ENCODE results near the gene INAFM1. TPM values are rescaled to one million over a fixed set of nuclear protein-coding genes. Genes with fewer than 3 reads are reported as not detected.

INAFM1 gene
- total and polyA plus RNA-seq, 9 of the 15 experiments (the other 6 are each of a cell fraction or from before 2014, with no cell fraction given), result 0.71 to 30.9 (median 3.1) TPM

GRCh38 chr19:47274891-47275761 lies 441 bp downstream of the INAFM1 start:
- Histone ChIP-seq H3K4me3 (peak overlapping the region; percentile 60), H4K20me1 (replicated peaks; ENCODE audit: control insufficient read depth, insufficient read depth, low read length) (no peaks in the 10 kb centered on the region), H3K4me1 (replicated peaks in 1 of 2; ENCODE audit: control insufficient read depth in 2 of 2, insufficient read depth in 2 of 2, low read length in 2 of 2) (peaks cover 35 to 73% of the 10 kb centered on the region in 2 experiments), H3K36me3 (ENCODE audit: control insufficient read depth, insufficient read depth, low read length) (peaks cover 22% of the 10 kb centered on the region; the same call in 1 of the 3 replicates), H3K4me2 (ENCODE audit: insufficient read depth, low read length) (peak overlapping the region; percentile 80), H3K9ac (ENCODE audit: insufficient read depth in 1 of 2, low read depth in 2 of 2, low read length in 2 of 2) (peak overlapping the region; percentile 54 to 95), H2AFZ (ENCODE audit: low read depth, low read length) (no peak overlapping the region), H3K27me3 (ENCODE audit: control insufficient read depth in 2 of 2, insufficient read depth in 2 of 2, low read length in 2 of 2) (no peaks in the 10 kb centered on the region), H3K27ac (ENCODE audit: extremely low read depth, low read depth, low read length) (peak overlapping the region; percentile 78), H3K9me1 (ENCODE audit: control insufficient read depth, insufficient read depth, low read length) (no peaks in the 10 kb centered on the region), H3K9me3 (replicated peaks; ENCODE audit: control insufficient read depth, insufficient read depth, low read depth, low read length) (no peaks in the 10 kb centered on the region), H3K79me2 (ENCODE audit: control insufficient read depth, insufficient read depth, low read length) (peaks cover 20% of the 10 kb centered on the region)
- in situ Hi-C loops (cut with MboI), result no loop called here
- POLR2A ChIA-PET, result interaction anchor here (0.6 to 3.2 kb wide), 21 partner anchors 11 to 432 kb away, joined by 3 to 25 read pairs (median 3); partner anchors contain the start of gene CCDC9
- intact Hi-C loops (cut with micrococcal nuclease), result loop anchor here (1.0 kb wide), 1 partner anchor 18 kb away; no protein-coding TSS in a partner anchor
- peak in 2 of 4 experiments; percentile 45 to 87 for DNase-seq (ENCODE audit: extremely low read depth in 1 of 4, low spot score in 3 of 4)
- CTCF ChIA-PET (ENCODE audit: low intra/inter-chr PET ratio), result interaction anchor here (0.6 kb wide), 1 partner anchor 150 kb away, joined by 5 read pairs; no protein-coding TSS in a partner anchor
- ATAC-seq, result no peak
- no peak for FAIRE-seq
- BruUV-seq (replicated peaks), result no TSS peak
- 2% methylated on average over 61 of the region's 82 CpGs for WGBS (ENCODE audit: insufficient coverage, low coverage, missing lambda C conversion rate)
- TF ChIP-seq RBFOX2 (IDR thresholded peaks at IDR 0.05; ENCODE audit: low read depth, low read length) (peak; percentile 56; the same call in 1 of the 2 replicates), ILF3 (IDR thresholded peaks at IDR 0.05; ENCODE audit: borderline replicate concordance) (0 out of 2 replicates have a peak, but pooled peaks have one; percentile 70), PCBP1 (IDR thresholded peaks at IDR 0.05; ENCODE audit: low read depth, low read length, poor library complexity, severe bottlenecking) (peak; percentile 39), MYNN (IDR thresholded peaks at IDR 0.05) (no peak), MYNN (CRISPR knock-in tag; IDR thresholded peaks at IDR 0.05) (no peak), ZFPM2 (CRISPR knock-in tag; IDR thresholded peaks at IDR 0.05) (peak; percentile 86; the same call in 1 of the 2 replicates), ID3 (CRISPR knock-in tag; IDR thresholded peaks at IDR 0.05) (no peak), ID3 (tag; IDR thresholded peaks at IDR 0.05) (0 out of 2 replicates have a peak, but pooled peaks have one; percentile 18), SIN3A (IDR thresholded peaks at IDR 0.05; ENCODE audit: borderline replicate concordance in 2 of 2, control insufficient read depth in 1 of 2, low read depth in 2 of 2, low read length in 2 of 2) (peak; percentile 17 to 45; a peak in 2 of 4 replicates), ZNF764 (CRISPR knock-in tag; IDR thresholded peaks at IDR 0.05; ENCODE audit: low read depth) (peak; percentile 21; the same call in 1 of the 2 replicates), RFX7 (CRISPR knock-in tag; IDR thresholded peaks at IDR 0.05) (no peak)
- TF ChIP-seq, protein P1, sequence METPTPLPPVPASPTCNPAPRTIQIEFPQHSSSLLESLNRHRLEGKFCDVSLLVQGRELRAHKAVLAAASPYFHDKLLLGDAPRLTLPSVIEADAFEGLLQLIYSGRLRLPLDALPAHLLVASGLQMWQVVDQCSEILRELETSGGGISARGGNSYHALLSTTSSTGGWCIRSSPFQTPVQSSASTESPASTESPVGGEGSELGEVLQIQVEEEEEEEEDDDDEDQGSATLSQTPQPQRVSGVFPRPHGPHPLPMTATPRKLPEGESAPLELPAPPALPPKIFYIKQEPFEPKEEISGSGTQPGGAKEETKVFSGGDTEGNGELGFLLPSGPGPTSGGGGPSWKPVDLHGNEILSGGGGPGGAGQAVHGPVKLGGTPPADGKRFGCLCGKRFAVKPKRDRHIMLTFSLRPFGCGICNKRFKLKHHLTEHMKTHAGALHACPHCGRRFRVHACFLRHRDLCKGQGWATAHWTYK (CRISPR knock-in tag; IDR thresholded peaks at IDR 0.05), result peak; percentile 41; the same call in 1 of the 2 replicates
- TF ChIP-seq, protein P2, sequence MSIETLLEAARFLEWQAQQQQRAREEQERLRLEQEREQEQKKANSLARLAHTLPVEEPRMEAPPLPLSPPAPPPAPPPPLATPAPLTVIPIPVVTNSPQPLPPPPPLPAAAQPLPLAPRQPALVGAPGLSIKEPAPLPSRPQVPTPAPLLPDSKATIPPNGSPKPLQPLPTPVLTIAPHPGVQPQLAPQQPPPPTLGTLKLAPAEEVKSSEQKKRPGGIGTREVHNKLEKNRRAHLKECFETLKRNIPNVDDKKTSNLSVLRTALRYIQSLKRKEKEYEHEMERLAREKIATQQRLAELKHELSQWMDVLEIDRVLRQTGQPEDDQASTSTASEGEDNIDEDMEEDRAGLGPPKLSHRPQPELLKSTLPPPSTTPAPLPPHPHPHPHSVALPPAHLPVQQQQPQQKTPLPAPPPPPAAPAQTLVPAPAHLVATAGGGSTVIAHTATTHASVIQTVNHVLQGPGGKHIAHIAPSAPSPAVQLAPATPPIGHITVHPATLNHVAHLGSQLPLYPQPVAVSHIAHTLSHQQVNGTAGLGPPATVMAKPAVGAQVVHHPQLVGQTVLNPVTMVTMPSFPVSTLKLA (conservative IDR thresholded peaks at IDR 0.05), result peak in 1 of 2 experiments; percentile 40; a peak in 1 of 4 replicates
- TF ChIP-seq, protein P3, sequence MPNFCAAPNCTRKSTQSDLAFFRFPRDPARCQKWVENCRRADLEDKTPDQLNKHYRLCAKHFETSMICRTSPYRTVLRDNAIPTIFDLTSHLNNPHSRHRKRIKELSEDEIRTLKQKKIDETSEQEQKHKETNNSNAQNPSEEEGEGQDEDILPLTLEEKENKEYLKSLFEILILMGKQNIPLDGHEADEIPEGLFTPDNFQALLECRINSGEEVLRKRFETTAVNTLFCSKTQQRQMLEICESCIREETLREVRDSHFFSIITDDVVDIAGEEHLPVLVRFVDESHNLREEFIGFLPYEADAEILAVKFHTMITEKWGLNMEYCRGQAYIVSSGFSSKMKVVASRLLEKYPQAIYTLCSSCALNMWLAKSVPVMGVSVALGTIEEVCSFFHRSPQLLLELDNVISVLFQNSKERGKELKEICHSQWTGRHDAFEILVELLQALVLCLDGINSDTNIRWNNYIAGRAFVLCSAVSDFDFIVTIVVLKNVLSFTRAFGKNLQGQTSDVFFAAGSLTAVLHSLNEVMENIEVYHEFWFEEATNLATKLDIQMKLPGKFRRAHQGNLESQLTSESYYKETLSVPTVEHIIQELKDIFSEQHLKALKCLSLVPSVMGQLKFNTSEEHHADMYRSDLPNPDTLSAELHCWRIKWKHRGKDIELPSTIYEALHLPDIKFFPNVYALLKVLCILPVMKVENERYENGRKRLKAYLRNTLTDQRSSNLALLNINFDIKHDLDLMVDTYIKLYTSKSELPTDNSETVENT (CRISPR knock-in tag; IDR thresholded peaks at IDR 0.05), result peak; percentile 86

All from K562 (cell line).